Measurements from ENCODE around the gene STARD9. TPM values are rescaled to one million over a fixed set of nuclear protein-coding genes. Genes with fewer than 3 reads are reported as not detected.

Gene STARD9
- total RNA-seq, 1 donor from 2014 or later, result 7.1 TPM

DNA sequence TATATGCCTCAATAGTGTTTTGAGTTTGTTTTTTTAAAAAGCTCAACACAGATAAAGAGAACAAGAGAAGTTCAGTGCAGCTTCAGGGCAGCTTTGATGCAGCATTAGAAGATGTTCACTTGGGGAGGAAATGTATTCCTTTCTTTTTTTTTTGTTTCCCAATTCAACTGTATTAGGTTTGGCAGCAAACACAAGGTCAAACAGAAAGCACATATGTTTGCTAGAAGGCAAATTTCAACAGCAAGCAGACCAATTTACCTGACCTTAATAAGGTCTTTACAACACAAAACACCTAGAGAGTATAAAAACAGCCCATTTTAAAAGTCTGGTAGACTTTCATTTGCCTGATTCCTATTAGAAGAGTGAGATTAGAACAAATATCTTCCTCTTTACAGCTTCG is 168.8 kb downstream of the STARD9 start:
- H3K4me1 Mint-ChIP-seq (ENCODE audit: low read depth, unreplicated experiment), result no peaks in the 10 kb centered on the region
- H3K27me3 Mint-ChIP-seq (ENCODE audit: low read depth, unreplicated experiment), result no peaks in the 10 kb centered on the region
- peaks cover 6% of the 10 kb centered on the region for H3K36me3 ChIP-seq (ENCODE audit: insufficient read depth, low read length)
- no peak overlapping the region for H3K9ac ChIP-seq (ENCODE audit: low read length)
- no peaks in the 10 kb centered on the region for H3K4me1 ChIP-seq (ENCODE audit: insufficient read depth, low read length)
- no peaks in the 10 kb centered on the region for H4K20me1 ChIP-seq (ENCODE audit: insufficient read depth, low read length)
- TF ChIP-seq EZH2 (IDR thresholded peaks at IDR 0.05; ENCODE audit: insufficient read depth, low read length), result no peak
- TF ChIP-seq, protein P1, sequence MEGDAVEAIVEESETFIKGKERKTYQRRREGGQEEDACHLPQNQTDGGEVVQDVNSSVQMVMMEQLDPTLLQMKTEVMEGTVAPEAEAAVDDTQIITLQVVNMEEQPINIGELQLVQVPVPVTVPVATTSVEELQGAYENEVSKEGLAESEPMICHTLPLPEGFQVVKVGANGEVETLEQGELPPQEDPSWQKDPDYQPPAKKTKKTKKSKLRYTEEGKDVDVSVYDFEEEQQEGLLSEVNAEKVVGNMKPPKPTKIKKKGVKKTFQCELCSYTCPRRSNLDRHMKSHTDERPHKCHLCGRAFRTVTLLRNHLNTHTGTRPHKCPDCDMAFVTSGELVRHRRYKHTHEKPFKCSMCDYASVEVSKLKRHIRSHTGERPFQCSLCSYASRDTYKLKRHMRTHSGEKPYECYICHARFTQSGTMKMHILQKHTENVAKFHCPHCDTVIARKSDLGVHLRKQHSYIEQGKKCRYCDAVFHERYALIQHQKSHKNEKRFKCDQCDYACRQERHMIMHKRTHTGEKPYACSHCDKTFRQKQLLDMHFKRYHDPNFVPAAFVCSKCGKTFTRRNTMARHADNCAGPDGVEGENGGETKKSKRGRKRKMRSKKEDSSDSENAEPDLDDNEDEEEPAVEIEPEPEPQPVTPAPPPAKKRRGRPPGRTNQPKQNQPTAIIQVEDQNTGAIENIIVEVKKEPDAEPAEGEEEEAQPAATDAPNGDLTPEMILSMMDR (IDR thresholded peaks at IDR 0.05; ENCODE audit: insufficient read depth, low read depth, low read length), result no peak
- H3K4me3 Mint-ChIP-seq (ENCODE audit: unreplicated experiment), result no peak overlapping the region
- no peaks in the 10 kb centered on the region for H3K9me3 ChIP-seq (ENCODE audit: insufficient read depth, low read depth, low read length)
- H3K27me3 ChIP-seq (ENCODE audit: insufficient read depth, low read length), result no peaks in the 10 kb centered on the region
- H2AFZ ChIP-seq (ENCODE audit: low read depth, low read length), result no peak overlapping the region
- no peak for FAIRE-seq
- H3K4me2 ChIP-seq (ENCODE audit: low read length), result no peak overlapping the region
- H3K36me3 Mint-ChIP-seq (ENCODE audit: low read depth, unreplicated experiment), result peaks cover under 1% of the 10 kb centered on the region
- no peaks in the 10 kb centered on the region for H3K9me3 Mint-ChIP-seq (ENCODE audit: unreplicated experiment)
- H3K27ac Mint-ChIP-seq (ENCODE audit: unreplicated experiment), result no peak overlapping the region
- H3K27ac ChIP-seq (ENCODE audit: low read depth, low read length), result no peak overlapping the region
- no peak for DNase-seq (ENCODE audit: low read depth)
- no peaks in the 10 kb centered on the region for H3K79me2 ChIP-seq (ENCODE audit: insufficient read depth, low read length)
- H3K4me3 ChIP-seq (ENCODE audit: insufficient read depth, low read depth, low read length), result no peak overlapping the region

DNA sequence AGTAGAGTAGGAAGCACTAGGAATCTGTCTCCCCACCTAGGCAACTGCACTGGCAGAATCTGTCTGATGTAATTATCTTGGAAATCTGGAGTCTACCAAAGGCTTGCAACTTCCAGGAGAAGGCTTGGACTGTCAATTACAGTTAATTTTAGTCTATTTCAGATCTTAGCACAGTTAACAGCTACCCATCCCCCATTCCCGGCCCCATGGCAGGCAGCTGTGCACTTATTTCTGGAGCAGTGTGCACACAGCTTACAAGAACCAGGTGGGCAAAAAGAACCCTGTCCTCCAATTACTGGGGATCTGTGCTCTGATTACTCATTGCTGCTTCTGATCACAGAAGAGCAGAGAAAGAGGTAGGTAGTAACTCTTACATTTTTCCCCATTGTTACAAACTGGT is 173.9 kb downstream of the STARD9 start:
- Histone ChIP-seq H3K79me2 (ENCODE audit: insufficient read depth, low read length) (no peaks in the 10 kb centered on the region), H3K9me3 (ENCODE audit: insufficient read depth, low read depth, low read length) (no peaks in the 10 kb centered on the region), H3K4me1 (ENCODE audit: insufficient read depth, low read length) (no peaks in the 10 kb centered on the region), H4K20me1 (ENCODE audit: insufficient read depth, low read length) (no peaks in the 10 kb centered on the region), H3K36me3 (ENCODE audit: insufficient read depth, low read length) (peaks cover 6% of the 10 kb centered on the region), H2AFZ (ENCODE audit: low read depth, low read length) (no peak overlapping the region), H3K27ac (ENCODE audit: low read depth, low read length) (no peak overlapping the region), H3K4me2 (ENCODE audit: low read length) (no peak overlapping the region), H3K9ac (ENCODE audit: low read length) (no peak overlapping the region), H3K27me3 (ENCODE audit: insufficient read depth, low read length) (no peaks in the 10 kb centered on the region), H3K4me3 (ENCODE audit: insufficient read depth, low read depth, low read length) (no peak overlapping the region)
- TF ChIP-seq, protein P1 (IDR thresholded peaks at IDR 0.05; ENCODE audit: insufficient read depth, low read depth, low read length), result no peak
- TF ChIP-seq EZH2 (IDR thresholded peaks at IDR 0.05; ENCODE audit: insufficient read depth, low read length), result no peak
- H3K4me1 Mint-ChIP-seq (ENCODE audit: low read depth, unreplicated experiment), result no peaks in the 10 kb centered on the region
- DNase-seq (ENCODE audit: low read depth) (no peak), FAIRE-seq (no peak)
- peaks cover 17% of the 10 kb centered on the region for H3K36me3 Mint-ChIP-seq (ENCODE audit: low read depth, unreplicated experiment)
- peaks cover 6% of the 10 kb centered on the region for H3K9me3 Mint-ChIP-seq (ENCODE audit: unreplicated experiment)
- H3K4me3 Mint-ChIP-seq (ENCODE audit: unreplicated experiment), result no peak overlapping the region
- H3K27me3 Mint-ChIP-seq (ENCODE audit: low read depth, unreplicated experiment), result no peaks in the 10 kb centered on the region
- H3K27ac Mint-ChIP-seq (ENCODE audit: unreplicated experiment), result no peak overlapping the region

DNA sequence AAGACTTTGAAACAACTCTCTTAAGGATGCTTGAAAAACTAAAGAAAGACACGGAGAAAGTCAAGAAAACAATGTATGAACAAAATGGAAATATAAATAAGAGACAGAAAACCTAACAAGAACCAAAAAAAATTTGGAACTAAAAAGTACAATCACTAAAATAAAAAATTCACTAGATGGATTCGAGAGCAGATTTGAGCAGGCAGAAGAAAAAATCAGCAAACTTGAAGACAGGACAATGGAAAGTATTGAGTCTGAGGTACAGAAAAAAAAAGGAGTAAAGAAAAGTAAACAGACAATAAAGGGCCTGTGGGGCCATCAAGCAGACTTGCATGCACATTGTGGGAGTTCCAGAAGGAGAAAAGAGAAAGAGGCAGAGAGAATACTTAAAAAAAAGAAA is 174.9 kb downstream of the STARD9 start:
- no peaks in the 10 kb centered on the region for H3K4me1 Mint-ChIP-seq (ENCODE audit: low read depth, unreplicated experiment)
- H3K27me3 Mint-ChIP-seq (ENCODE audit: low read depth, unreplicated experiment), result no peaks in the 10 kb centered on the region
- Histone ChIP-seq H3K36me3 (ENCODE audit: insufficient read depth, low read length) (peaks cover 6% of the 10 kb centered on the region), H3K79me2 (ENCODE audit: insufficient read depth, low read length) (no peaks in the 10 kb centered on the region), H3K4me1 (ENCODE audit: insufficient read depth, low read length) (no peaks in the 10 kb centered on the region), H2AFZ (ENCODE audit: low read depth, low read length) (no peak overlapping the region), H3K27me3 (ENCODE audit: insufficient read depth, low read length) (no peaks in the 10 kb centered on the region), H3K4me2 (ENCODE audit: low read length) (no peak overlapping the region), H3K9me3 (ENCODE audit: insufficient read depth, low read depth, low read length) (no peaks in the 10 kb centered on the region), H4K20me1 (ENCODE audit: insufficient read depth, low read length) (no peaks in the 10 kb centered on the region), H3K27ac (ENCODE audit: low read depth, low read length) (no peak overlapping the region), H3K4me3 (ENCODE audit: insufficient read depth, low read depth, low read length) (no peak overlapping the region), H3K9ac (ENCODE audit: low read length) (no peak overlapping the region)
- FAIRE-seq (no peak), DNase-seq (ENCODE audit: low read depth) (no peak)
- peaks cover 17% of the 10 kb centered on the region for H3K36me3 Mint-ChIP-seq (ENCODE audit: low read depth, unreplicated experiment)
- TF ChIP-seq EZH2 (IDR thresholded peaks at IDR 0.05; ENCODE audit: insufficient read depth, low read length), result no peak
- TF ChIP-seq, protein P1 (IDR thresholded peaks at IDR 0.05; ENCODE audit: insufficient read depth, low read depth, low read length), result no peak
- H3K4me3 Mint-ChIP-seq (ENCODE audit: unreplicated experiment), result no peak overlapping the region
- no peak overlapping the region for H3K27ac Mint-ChIP-seq (ENCODE audit: unreplicated experiment)
- H3K9me3 Mint-ChIP-seq (ENCODE audit: unreplicated experiment), result peaks cover 6% of the 10 kb centered on the region
